ENCODE measurements around the gene CHST12. TPM values are rescaled to one million over a fixed set of nuclear protein-coding genes. Genes with fewer than 3 reads are reported as not detected.
A peak's percentile ranks its signal among the peaks of the same experiment; 100 is the strongest.

The CHST12 gene
- total RNA-seq, 5 donors from 2014 or later (not counting 1 experiment from before 2014, with no cell fraction given), result 20.3 to 41.5 (median 30.8) TPM

DNA sequence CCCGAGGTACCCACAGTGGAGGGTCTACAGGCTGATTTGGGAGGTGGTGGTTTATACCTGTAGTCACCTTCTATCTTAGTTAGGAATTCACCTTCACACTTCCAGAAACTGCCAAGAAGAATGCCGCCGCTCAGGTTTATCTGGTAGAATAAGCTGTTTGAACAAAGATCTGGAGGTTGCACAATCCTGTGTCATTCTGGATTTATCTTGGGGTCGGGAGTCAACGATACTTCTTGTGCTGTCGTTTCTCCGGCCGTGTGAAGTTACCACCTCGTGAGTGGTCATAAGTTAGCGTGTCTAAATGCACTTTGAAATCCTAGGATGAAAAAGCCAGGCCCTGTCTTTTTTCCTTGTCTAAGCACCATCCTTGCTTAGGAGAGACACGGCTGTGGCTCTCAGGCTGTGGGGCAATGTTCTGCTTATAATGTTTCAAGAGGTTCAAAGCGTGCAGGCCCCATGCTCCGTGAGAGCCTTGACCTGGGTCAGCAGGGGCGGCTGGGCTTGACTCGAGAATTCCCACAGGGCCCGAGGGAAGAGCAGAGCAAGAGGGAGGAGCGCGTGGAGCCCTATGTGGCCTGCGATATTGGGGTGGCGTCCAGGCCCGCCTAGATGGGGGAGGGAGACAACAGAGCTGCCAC lies 37.3 kb downstream of the CHST12 start:
- H3K9me3 Mint-ChIP-seq, result no peaks in the 10 kb centered on the region
- ChIA-PET POLR2A (no interaction called here), CTCF (no interaction called here)
- WGBS (ENCODE audit: insufficient coverage), result 96% methylated on average over 17 of the region's 21 CpGs
- Histone ChIP-seq H3K4me3 (ENCODE audit: control insufficient read depth in 1 of 2, extremely low read depth in 1 of 2, low read length in 1 of 2) (no peak overlapping the region), H3K4me1 (ENCODE audit: control insufficient read depth in 1 of 2, extremely low read depth in 1 of 2, insufficient read depth in 2 of 2, low read length in 2 of 2) (peaks cover 0 to 17% of the 10 kb centered on the region in 2 experiments), H3K27me3 (replicated peaks in 1 of 2; ENCODE audit: control insufficient read depth in 2 of 2, extremely low read depth in 1 of 2, insufficient read depth in 2 of 2, low read length in 1 of 2) (no peaks in the 10 kb centered on the region), H3K27ac (ENCODE audit: low read length) (no peak overlapping the region), H3K36me3 (ENCODE audit: control insufficient read depth in 2 of 2, extremely low read depth in 1 of 2, insufficient read depth in 1 of 2, low read length in 1 of 2) (peaks cover 2 to 25% of the 10 kb centered on the region in 2 donors), H3K9me3 (no peaks in the 10 kb centered on the region)
- H3K27me3 Mint-ChIP-seq, result no peaks in the 10 kb centered on the region
- H3K4me1 Mint-ChIP-seq, result peaks cover 0 to 16% (median 3%) of the 10 kb centered on the region in 3 donors
- H3K4me3 Mint-ChIP-seq, result no peak overlapping the region
- H3K27ac Mint-ChIP-seq, result no peak overlapping the region
- peaks cover 32% of the 10 kb centered on the region for H3K36me3 Mint-ChIP-seq
- DNase-seq (no peak), ATAC-seq (replicated peaks in 1 of 4) (no peak)

DNA sequence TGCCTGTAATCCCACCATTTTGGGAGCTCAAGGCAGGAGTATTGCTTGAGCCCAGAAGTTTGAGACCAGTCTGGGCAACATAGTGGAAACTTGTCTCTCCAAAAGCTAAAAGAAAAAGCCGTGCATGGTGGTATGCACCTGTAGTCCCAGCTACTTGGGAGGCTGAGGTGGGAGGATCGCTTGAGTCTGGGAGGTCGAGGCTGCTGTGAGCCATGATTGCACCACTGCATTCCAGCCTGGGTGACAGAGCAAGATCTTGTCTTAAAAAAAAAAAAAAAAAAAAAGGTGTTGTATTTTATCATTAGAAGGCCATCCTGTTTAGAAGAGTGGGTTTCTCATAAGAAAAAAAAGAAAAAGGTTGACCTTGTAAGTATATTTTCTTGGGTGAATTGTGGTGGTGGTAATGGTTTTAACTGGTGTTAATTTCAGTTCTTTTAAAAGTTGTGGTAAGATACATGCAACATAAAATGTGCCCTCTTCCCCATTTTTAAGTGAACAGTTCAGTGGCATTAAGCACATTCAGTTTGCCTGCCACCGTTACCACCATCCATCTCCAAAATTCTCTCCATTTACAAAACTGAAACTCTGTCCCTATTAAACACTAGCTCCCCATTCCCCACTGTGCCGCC lies 38.1 kb downstream of the CHST12 start:
- peaks cover 26% of the 10 kb centered on the region for H3K36me3 Mint-ChIP-seq
- no peak overlapping the region for H3K4me3 Mint-ChIP-seq
- ATAC-seq (replicated peaks in 1 of 4) (no peak), DNase-seq (no peak)
- no peak overlapping the region for H3K27ac ChIP-seq (ENCODE audit: low read length)
- POLR2A ChIA-PET, result no interaction called here
- CTCF ChIA-PET, result interaction anchor here in 1 of 2 donors (0.6 kb wide), 1 partner anchor 9 kb away, joined by 3 read pairs; no protein-coding TSS in a partner anchor
- peak overlapping the region in 1 of 2 donors; percentile 32 for H3K27ac Mint-ChIP-seq
- no peak overlapping the region for H3K4me3 ChIP-seq (ENCODE audit: control insufficient read depth in 1 of 2, extremely low read depth in 1 of 2, low read length in 1 of 2)
- H3K27me3 ChIP-seq (replicated peaks in 1 of 2; ENCODE audit: control insufficient read depth in 2 of 2, extremely low read depth in 1 of 2, insufficient read depth in 2 of 2, low read length in 1 of 2), result no peaks in the 10 kb centered on the region
- no peaks in the 10 kb centered on the region for H3K9me3 ChIP-seq
- H3K27me3 Mint-ChIP-seq, result no peaks in the 10 kb centered on the region
- peaks cover 0 to 16% (median 3%) of the 10 kb centered on the region in 3 donors for H3K4me1 Mint-ChIP-seq
- peaks cover 0 to 18% of the 10 kb centered on the region in 2 donors for H3K36me3 ChIP-seq (ENCODE audit: control insufficient read depth in 2 of 2, extremely low read depth in 1 of 2, insufficient read depth in 1 of 2, low read length in 1 of 2)
- no peaks in the 10 kb centered on the region for H3K9me3 Mint-ChIP-seq
- peaks cover 0 to 17% of the 10 kb centered on the region in 2 experiments for H3K4me1 ChIP-seq (ENCODE audit: control insufficient read depth in 1 of 2, extremely low read depth in 1 of 2, insufficient read depth in 2 of 2, low read length in 2 of 2)
- WGBS (ENCODE audit: insufficient coverage), result 76% methylated on average over 4 of the region's 5 CpGs

DNA sequence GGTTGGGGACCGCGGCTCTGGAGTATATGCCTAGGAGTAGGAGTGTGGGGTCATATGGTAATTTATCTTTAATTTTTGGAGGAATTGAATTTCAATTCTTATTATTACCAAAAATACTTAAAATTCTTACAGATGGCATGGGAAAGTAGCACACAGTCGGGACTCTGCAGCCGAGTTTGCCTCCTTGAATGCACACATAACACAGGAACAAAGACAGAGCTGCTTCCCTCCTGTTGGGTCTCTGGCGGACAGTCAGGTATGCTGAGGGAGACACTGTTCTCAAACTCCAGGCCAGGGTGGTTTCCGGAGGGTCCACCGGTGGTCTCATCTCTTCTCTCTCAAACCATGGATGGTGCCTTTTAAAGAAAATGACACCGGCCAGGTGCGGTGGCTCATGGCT lies 40.1 kb downstream of the CHST12 start:
- Histone ChIP-seq H3K27ac (ENCODE audit: low read length) (no peak overlapping the region), H3K9me3 (no peaks in the 10 kb centered on the region), H3K4me1 (ENCODE audit: control insufficient read depth in 1 of 2, extremely low read depth in 1 of 2, insufficient read depth in 2 of 2, low read length in 2 of 2) (peaks cover 0 to 17% of the 10 kb centered on the region in 2 experiments), H3K36me3 (ENCODE audit: control insufficient read depth in 2 of 2, extremely low read depth in 1 of 2, insufficient read depth in 1 of 2, low read length in 1 of 2) (peaks cover 0 to 6% of the 10 kb centered on the region in 2 donors), H3K27me3 (replicated peaks in 1 of 2; ENCODE audit: control insufficient read depth in 2 of 2, extremely low read depth in 1 of 2, insufficient read depth in 2 of 2, low read length in 1 of 2) (no peaks in the 10 kb centered on the region), H3K4me3 (ENCODE audit: control insufficient read depth in 1 of 2, extremely low read depth in 1 of 2, low read length in 1 of 2) (no peak overlapping the region)
- Mint-ChIP-seq H3K27me3 (no peaks in the 10 kb centered on the region), H3K36me3 (peaks cover 17% of the 10 kb centered on the region), H3K27ac (no peak overlapping the region), H3K4me3 (no peak overlapping the region), H3K9me3 (no peaks in the 10 kb centered on the region), H3K4me1 (peaks cover 0 to 16% (median 3%) of the 10 kb centered on the region in 3 donors)
- DNase-seq (no peak), ATAC-seq (replicated peaks in 1 of 4) (no peak)
- CTCF ChIA-PET, result interaction anchor here in 1 of 2 donors (0.7 kb wide), 1 partner anchor 31 kb away, joined by 3 read pairs; no protein-coding TSS in a partner anchor
- 100% methylated on average over 4 of the region's 9 CpGs for WGBS (ENCODE audit: insufficient coverage)
- POLR2A ChIA-PET, result no interaction called here

DNA sequence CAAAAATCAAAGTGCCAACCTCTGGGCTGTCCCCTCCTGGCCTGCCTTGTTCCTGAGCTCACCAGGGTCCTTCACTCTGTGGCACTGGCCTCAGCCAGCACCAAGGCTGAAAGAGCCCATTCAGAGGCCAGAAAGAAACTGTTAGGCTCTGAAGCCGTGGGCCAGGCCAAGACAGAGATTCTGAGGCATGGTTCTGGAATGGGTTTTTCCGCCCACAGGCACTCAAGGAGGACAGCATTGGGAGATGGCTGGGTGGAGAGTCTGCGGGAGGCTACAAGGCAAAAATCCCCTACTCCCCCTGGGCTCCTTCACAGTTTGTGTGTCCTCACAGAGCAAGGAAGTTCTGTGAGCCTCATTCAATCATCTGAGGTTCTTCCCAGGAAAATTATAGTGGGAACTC lies 41.1 kb downstream of the CHST12 start:
- H3K4me1 ChIP-seq (ENCODE audit: control insufficient read depth in 1 of 2, extremely low read depth in 1 of 2, insufficient read depth in 2 of 2, low read length in 2 of 2), result peaks cover 0 to 17% of the 10 kb centered on the region in 2 experiments
- 100% methylated on average over 1 of the region's 3 CpGs for WGBS (ENCODE audit: insufficient coverage)
- peaks cover 0 to 16% (median 3%) of the 10 kb centered on the region in 3 donors for H3K4me1 Mint-ChIP-seq
- POLR2A ChIA-PET, result no interaction called here
- DNase-seq (no peak), ATAC-seq (replicated peaks in 1 of 4) (no peak)
- H3K27me3 ChIP-seq (replicated peaks in 1 of 2; ENCODE audit: control insufficient read depth in 2 of 2, extremely low read depth in 1 of 2, insufficient read depth in 2 of 2, low read length in 1 of 2), result no peaks in the 10 kb centered on the region
- no peak overlapping the region for H3K27ac ChIP-seq (ENCODE audit: low read length)
- H3K9me3 ChIP-seq, result no peaks in the 10 kb centered on the region
- no peaks in the 10 kb centered on the region for H3K27me3 Mint-ChIP-seq
- H3K36me3 ChIP-seq (ENCODE audit: control insufficient read depth in 2 of 2, extremely low read depth in 1 of 2, insufficient read depth in 1 of 2, low read length in 1 of 2), result peaks cover 0 to 6% of the 10 kb centered on the region in 2 donors
- H3K4me3 ChIP-seq (ENCODE audit: control insufficient read depth in 1 of 2, extremely low read depth in 1 of 2, low read length in 1 of 2), result no peak overlapping the region
- H3K36me3 Mint-ChIP-seq, result peaks cover 11% of the 10 kb centered on the region
- H3K4me3 Mint-ChIP-seq, result no peak overlapping the region
- H3K9me3 Mint-ChIP-seq, result no peaks in the 10 kb centered on the region
- CTCF ChIA-PET, result no interaction called here
- H3K27ac Mint-ChIP-seq, result no peak overlapping the region

DNA sequence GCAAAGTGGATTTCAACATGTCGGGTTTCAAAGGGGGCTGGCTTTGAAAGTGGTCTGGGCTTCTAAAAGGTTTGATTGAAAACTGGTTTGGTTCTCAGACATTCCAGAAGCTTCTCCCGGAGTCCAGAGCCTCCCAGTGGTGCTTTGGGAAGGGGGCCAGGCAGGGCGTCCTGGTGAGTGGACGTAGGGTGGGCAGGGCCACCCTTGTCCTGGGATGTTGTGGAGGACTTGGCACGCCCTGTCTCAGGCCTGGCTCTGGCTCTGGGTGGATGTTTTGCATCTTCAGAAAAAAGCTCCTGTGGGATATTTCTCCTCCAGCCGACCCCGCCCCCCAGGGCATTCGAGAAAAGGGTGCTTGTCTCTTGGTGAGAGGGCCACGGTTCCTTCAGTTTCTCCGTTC lies 41.6 kb downstream of the CHST12 start:
- no peak overlapping the region for H3K27ac Mint-ChIP-seq
- Histone ChIP-seq H3K4me1 (ENCODE audit: control insufficient read depth in 1 of 2, extremely low read depth in 1 of 2, insufficient read depth in 2 of 2, low read length in 2 of 2) (peaks cover 0 to 14% of the 10 kb centered on the region in 2 experiments), H3K4me3 (ENCODE audit: control insufficient read depth in 1 of 2, extremely low read depth in 1 of 2, low read length in 1 of 2) (no peak overlapping the region), H3K9me3 (no peaks in the 10 kb centered on the region), H3K27ac (ENCODE audit: low read length) (no peak overlapping the region), H3K36me3 (ENCODE audit: control insufficient read depth in 2 of 2, extremely low read depth in 1 of 2, insufficient read depth in 1 of 2, low read length in 1 of 2) (peaks cover 0 to 6% of the 10 kb centered on the region in 2 donors), H3K27me3 (replicated peaks in 1 of 2; ENCODE audit: control insufficient read depth in 2 of 2, extremely low read depth in 1 of 2, insufficient read depth in 2 of 2, low read length in 1 of 2) (no peaks in the 10 kb centered on the region)
- H3K4me3 Mint-ChIP-seq, result no peak overlapping the region
- no peak for DNase-seq
- WGBS (ENCODE audit: insufficient coverage), result 98% methylated on average over 8 of the region's 10 CpGs
- ChIA-PET POLR2A (no interaction called here), CTCF (no interaction called here)
- peaks cover 0 to 16% (median 3%) of the 10 kb centered on the region in 3 donors for H3K4me1 Mint-ChIP-seq
- no peak for ATAC-seq (replicated peaks in 1 of 4)
- H3K36me3 Mint-ChIP-seq, result peaks cover 9% of the 10 kb centered on the region
- no peaks in the 10 kb centered on the region for H3K9me3 Mint-ChIP-seq
- no peaks in the 10 kb centered on the region for H3K27me3 Mint-ChIP-seq

DNA sequence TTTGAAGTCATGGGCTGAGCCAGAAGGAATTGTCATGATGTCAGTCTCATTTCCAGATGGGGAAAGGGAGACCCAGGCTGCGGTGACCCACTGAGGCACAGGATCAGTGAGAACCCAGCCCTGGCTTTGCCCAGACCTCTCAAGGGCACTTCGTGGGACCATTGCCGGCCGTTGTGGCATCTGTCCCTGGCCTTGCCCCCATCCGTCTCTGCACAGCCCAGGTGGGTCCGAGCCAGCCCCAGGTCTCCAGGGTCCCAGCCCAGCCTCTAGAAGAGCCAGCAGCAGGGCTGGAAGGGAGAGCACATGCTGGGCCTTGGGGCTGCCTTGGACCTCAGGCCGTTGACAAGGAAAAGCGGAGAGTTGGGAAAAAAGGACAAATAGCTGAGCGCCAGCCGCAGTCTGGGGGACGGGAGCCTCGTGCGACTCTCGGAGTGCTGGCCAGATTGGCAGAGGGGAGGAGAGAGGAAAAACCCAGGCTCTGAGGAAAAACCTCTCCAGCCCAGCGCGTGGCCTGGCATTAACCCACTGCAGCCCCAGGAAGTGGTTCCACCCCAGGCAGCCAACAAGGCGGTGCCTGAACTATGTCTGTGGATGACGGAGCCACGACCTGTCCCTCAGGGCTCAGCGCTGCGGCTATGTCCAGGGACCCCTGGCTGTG lies 42.6 kb downstream of the CHST12 start:
- no peak for DNase-seq
- peaks cover 4% of the 10 kb centered on the region for H3K36me3 Mint-ChIP-seq
- no peak for ATAC-seq (replicated peaks in 1 of 4)
- no peaks in the 10 kb centered on the region for H3K27me3 Mint-ChIP-seq
- Histone ChIP-seq H3K27ac (ENCODE audit: low read length) (no peak overlapping the region), H3K36me3 (ENCODE audit: control insufficient read depth in 2 of 2, extremely low read depth in 1 of 2, insufficient read depth in 1 of 2, low read length in 1 of 2) (peaks cover 0 to 3% of the 10 kb centered on the region in 2 donors), H3K27me3 (replicated peaks in 1 of 2; ENCODE audit: control insufficient read depth in 2 of 2, extremely low read depth in 1 of 2, insufficient read depth in 2 of 2, low read length in 1 of 2) (no peaks in the 10 kb centered on the region), H3K4me3 (ENCODE audit: control insufficient read depth in 1 of 2, extremely low read depth in 1 of 2, low read length in 1 of 2) (no peak overlapping the region), H3K4me1 (ENCODE audit: control insufficient read depth in 1 of 2, extremely low read depth in 1 of 2, insufficient read depth in 2 of 2, low read length in 2 of 2) (peaks cover 0 to 8% of the 10 kb centered on the region in 2 experiments), H3K9me3 (no peaks in the 10 kb centered on the region)
- no peak overlapping the region for H3K27ac Mint-ChIP-seq
- 94% methylated on average over 19 of the region's 21 CpGs for WGBS (ENCODE audit: insufficient coverage)
- CTCF ChIA-PET, result no interaction called here
- H3K4me1 Mint-ChIP-seq, result peaks cover 0 to 10% (median 3%) of the 10 kb centered on the region in 3 donors
- no peaks in the 10 kb centered on the region for H3K9me3 Mint-ChIP-seq
- H3K4me3 Mint-ChIP-seq, result no peak overlapping the region
- POLR2A ChIA-PET, result no interaction called here
